HCT116 (cell line): ENCODE data around the gene DPP10. TPM values are rescaled to one million over a fixed set of nuclear protein-coding genes. Genes with fewer than 3 reads are reported as not detected.

Source experiments
- ATAC-seq: fragments of 200-7000 bp; cut with Tn5 transposase; 2 replicates; pipeline ENCODE4 v1.9.1; 2020; ENCODE audit warnings: mild to moderate bottlenecking, moderate library complexity
- BruUV-seq: library from RNA; stranded (reverse); fragments of 400-500 nt; replicated peaks from 2 replicates; lab custom pipeline; 2021; lab: Mats Ljungman, UMichigan
- CTCF ChIA-PET: fragments of 300-600 bp; sonication (Branson Sonifier 250); formaldehyde crosslinking; loops from one replicate; lab custom pipeline; 2021; ENCODE audit warnings: antibody characterized with exemption; lab: Charles Lee
- POLR2A ChIA-PET: fragments of 300-600, 350-600 bp; sonication (Branson Sonifier 250); formaldehyde crosslinking; loops from one replicate; lab custom pipeline; 2021; ENCODE audit warnings: antibody characterized with exemption; lab: Charles Lee
- RAD21 ChIA-PET, 2 experiments: fragments of 300-600 bp; sonication (Branson Sonifier 250); formaldehyde crosslinking; loops; one replicate each; lab custom pipeline; 2023; ENCODE audit warnings: low total read pairs in 2 of 2; ENCODE audit not compliant: uncharacterized antibody in 2 of 2, unreplicated experiment in 2 of 2, low non-redundant PET in 1 of 2; lab: Charles Lee
- DNase-seq: peaks from one replicate; pipeline ENCODE4 v3.0.0-alpha.2; 2010; ENCODE audit warnings: low read depth, low spot score
- H2AFZ ChIP-seq: fragments of 200-600 bp; shearing (Covaris generic), sonication (generic); 2 replicates; pipeline ENCODE4 v1.6.1; 2017; ENCODE audit warnings: low read depth, mixed run types, mixed read lengths, antibody characterized with exemption, low read length; ENCODE audit not compliant: poor library complexity, severe bottlenecking
- H3K27ac ChIP-seq: 2 replicates; pipeline ENCODE4 v1.5.1; 2012; ENCODE audit warnings: low read depth, low read length
- H3K27me3 ChIP-seq: fragments of 200-600 bp; sonication (generic); 2 replicates; pipeline ENCODE4 v1.6.1; 2016; ENCODE audit warnings: mixed run types, low read length, mixed read lengths; ENCODE audit not compliant: insufficient read depth
- H3K36me3 ChIP-seq, 2 experiments: fragments of 200-500 bp in 1 of 2; fragments of 200-600 bp in 1 of 2; sonication (Bioruptor generic) in 1 of 2; sonication (generic) in 1 of 2; 2 replicates each; pipeline versions ENCODE4 v1.5.1 to v1.6.1; 2014 to 2016; ENCODE audit warnings: low read length in 2 of 2, inconsistent platforms in 1 of 2, mixed read lengths in 1 of 2, mixed run types in 1 of 2; ENCODE audit not compliant: insufficient read depth in 2 of 2, control insufficient read depth in 1 of 2
- H3K4me1 ChIP-seq, 2 experiments: fragments of 200-600 bp in 1 of 2; sonication (generic) in 1 of 2; 2 replicates each; pipeline versions ENCODE4 v1.5.1 to v1.6.1; 2012 to 2017; ENCODE audit warnings: low read length in 2 of 2, inconsistent platforms in 1 of 2, mild to moderate bottlenecking in 1 of 2, mixed read lengths in 1 of 2, mixed run types in 1 of 2, moderate library complexity in 1 of 2; ENCODE audit not compliant: insufficient read depth in 2 of 2, control insufficient read depth in 1 of 2
- H3K4me2 ChIP-seq: fragments of 200-600 bp; sonication (generic); 2 replicates; pipeline ENCODE4 v1.6.1; 2017; ENCODE audit warnings: mixed run types, low read length, mixed read lengths
- H3K4me3 ChIP-seq, 2 experiments: fragments of 200-600 bp in 1 of 2; sonication (generic) in 1 of 2; replicated peaks in 1 of 2; 2 replicates each; pipeline ENCODE4 v1.5.1; 2011 to 2016; ENCODE audit warnings: low read length in 2 of 2, control low read depth in 1 of 2, low read depth in 1 of 2, mild to moderate bottlenecking in 1 of 2, mixed read lengths in 1 of 2, mixed run types in 1 of 2
- H3K79me2 ChIP-seq: fragments of 200-600 bp; sonication (generic); 2 replicates; pipeline ENCODE4 v1.6.1; 2017; ENCODE audit warnings: mild to moderate bottlenecking, mixed run types, low read length, moderate library complexity, mixed read lengths; ENCODE audit not compliant: insufficient read depth
- H3K9ac ChIP-seq: fragments of 200-600 bp; sonication (generic); 2 replicates; pipeline ENCODE4 v1.6.1; 2016; ENCODE audit warnings: low read length, mixed read lengths
- H3K9me2 ChIP-seq: fragments of 200-600 bp; sonication (generic), shearing (Covaris generic); 2 replicates; pipeline ENCODE4 v1.6.1; 2017; ENCODE audit warnings: mixed run types, mild to moderate bottlenecking, moderate library complexity; ENCODE audit not compliant: insufficient read depth
- H3K9me3 ChIP-seq, 2 experiments: fragments of 200-500 bp in 1 of 2; fragments of 200-600 bp in 1 of 2; sonication (Bioruptor generic) in 1 of 2; sonication (generic) in 1 of 2; 2 replicates each; pipeline ENCODE4 v1.6.1; 2014 to 2017; ENCODE audit warnings: low read length in 2 of 2, mixed read lengths in 2 of 2, inconsistent platforms in 1 of 2, low read depth in 1 of 2, mild to moderate bottlenecking in 1 of 2, mixed run types in 1 of 2, moderate library complexity in 1 of 2; ENCODE audit not compliant: control insufficient read depth in 1 of 2, insufficient read depth in 1 of 2
- H4K20me1 ChIP-seq: fragments of 200-600 bp; sonication (generic), shearing (Covaris generic); 2 replicates; pipeline ENCODE4 v1.6.1; 2017; ENCODE audit warnings: mixed run types, mild to moderate bottlenecking, moderate library complexity; ENCODE audit not compliant: insufficient read depth
- EGR1 ChIP-seq: IDR thresholded peaks from 2 replicates; pipeline ENCODE4 v1.6.1; 2012; ENCODE audit warnings: low read depth
- ELF1 ChIP-seq: IDR thresholded peaks from 2 replicates; pipeline ENCODE4 v1.6.1; 2012; ENCODE audit warnings: low read depth, borderline replicate concordance
- EZH2phosphoT487 ChIP-seq: fragments of 200-600 bp; IDR thresholded peaks from 2 replicates; pipeline ENCODE4 v1.6.1; 2018; ENCODE audit warnings: antibody characterized with exemption, borderline replicate concordance
- JUND ChIP-seq: IDR thresholded peaks from 2 replicates; pipeline ENCODE4 v1.6.1; 2012
- POLR2AphosphoS5 ChIP-seq: IDR thresholded peaks from 2 replicates; pipeline ENCODE4 v1.6.1; 2011; ENCODE audit warnings: mild to moderate bottlenecking, low read depth, low read length, moderate library complexity
- RAD21 ChIP-seq: IDR thresholded peaks from 2 replicates; pipeline ENCODE4 v1.6.1; 2012; ENCODE audit warnings: low read depth, mild to moderate bottlenecking
- REST ChIP-seq: IDR thresholded peaks from 2 replicates; pipeline ENCODE4 v1.6.1; 2012; ENCODE audit warnings: low read depth
- SP1 ChIP-seq: IDR thresholded peaks from 2 replicates; pipeline ENCODE4 v1.6.1; 2012; ENCODE audit warnings: low read depth
- YY1 ChIP-seq: IDR thresholded peaks from 2 replicates; pipeline ENCODE4 v1.6.1; 2011; ENCODE audit warnings: low read length, low read depth, moderate library complexity, mild to moderate bottlenecking; ENCODE audit not compliant: insufficient replicate concordance; ENCODE audit errors: extremely low read depth
- ZNF274 ChIP-seq: fragments of 200-500 bp; sonication (Bioruptor generic); IDR thresholded peaks from 2 replicates; pipeline ENCODE4 v1.6.1; 2014; ENCODE audit warnings: mild to moderate bottlenecking, low read depth, low read length, inconsistent platforms
- intact Hi-C: fragments of 100-400 bp; cut with micrococcal nuclease; formaldehyde crosslinking; loops from 2 replicates; pipeline ENCODE4 v1.10.0; 2022
- total RNA-seq: library from RNA; stranded (reverse); gene quantifications from one replicate; pipeline ENCODE4 v1.2.1, GENCODE V29; 2021; ENCODE audit not compliant: unreplicated experiment
- TF ChIP-seq, protein P1 (sequence below): IDR thresholded peaks from 2 replicates; pipeline ENCODE4 v1.6.1; 2012

The DPP10 gene
- total RNA-seq, 1 experiment from 2014 or later, result not detected

GRCh38 chr2:114642166-114642770 is 199.8 kb downstream of the DPP10 start:
- no peaks in the 10 kb centered on the region for H3K79me2 ChIP-seq
- H3K4me1 ChIP-seq, result no peaks in the 10 kb centered on the region
- RAD21 ChIA-PET, result no interaction called here
- no peak overlapping the region for H3K4me2 ChIP-seq
- intact Hi-C loops, result no loop called here
- H2AFZ ChIP-seq, result no peak overlapping the region
- no TSS peak for BruUV-seq
- peaks cover 12 to 21% of the 10 kb centered on the region in 2 experiments; a peak in 2 of 4 replicates for H3K9me3 ChIP-seq
- no peaks in the 10 kb centered on the region for H4K20me1 ChIP-seq
- H3K9ac ChIP-seq, result no peak overlapping the region
- POLR2A ChIA-PET, result no interaction called here
- no peak overlapping the region for H3K27ac ChIP-seq
- CTCF ChIA-PET, result no interaction called here
- no peaks in the 10 kb centered on the region for H3K27me3 ChIP-seq
- H3K9me2 ChIP-seq, result no peaks in the 10 kb centered on the region
- no peaks in the 10 kb centered on the region for H3K36me3 ChIP-seq
- no peak overlapping the region for H3K4me3 ChIP-seq
- ATAC-seq (no peak), DNase-seq (no peak)
- TF ChIP-seq ZNF274 (no peak), REST (no peak), SP1 (no peak), ELF1 (no peak), POLR2AphosphoS5 (no peak), JUND (no peak), RAD21 (no peak), EZH2phosphoT487 (no peak), YY1 (no peak), EGR1 (no peak)
- TF ChIP-seq, protein P1, sequence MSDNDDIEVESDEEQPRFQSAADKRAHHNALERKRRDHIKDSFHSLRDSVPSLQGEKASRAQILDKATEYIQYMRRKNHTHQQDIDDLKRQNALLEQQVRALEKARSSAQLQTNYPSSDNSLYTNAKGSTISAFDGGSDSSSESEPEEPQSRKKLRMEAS, result no peak
